Keratinocyte (primary cell): ENCODE measurements around the gene PCCA. TPM values are rescaled to one million over a fixed set of nuclear protein-coding genes. Genes with fewer than 3 reads are reported as not detected.

Source experiments
- DNase-seq: peaks from one replicate; pipeline ENCODE4 v3.0.0-alpha.2; 2011; ENCODE audit warnings: low read depth, missing footprints, low spot score
- FAIRE-seq: peaks from 2 replicates; lab custom pipeline; 2011; peaks lifted over from hg19 to GRCh38; lab: Jason Lieb, UNC
- H2AFZ ChIP-seq: 2 replicates; pipeline ENCODE4 v1.6.0; 2012; ENCODE audit warnings: low read length, control low read depth, inconsistent platforms; ENCODE audit not compliant: control insufficient read depth
- H3K27ac ChIP-seq: 2 replicates; pipeline ENCODE4 v1.5.1; 2011; ENCODE audit warnings: low read length; ENCODE audit not compliant: control insufficient read depth, insufficient read depth
- H3K27me3 ChIP-seq: 3 replicates; pipeline ENCODE4 v1.6.0; 2011; ENCODE audit warnings: low read length; ENCODE audit not compliant: control insufficient read depth, insufficient read depth; ENCODE audit errors: extremely low read depth
- H3K36me3 ChIP-seq, 2 experiments: 2 replicates in 1 of 2; 3 replicates in 1 of 2; pipeline ENCODE4 v1.5.1; 2011; ENCODE audit warnings: low read length in 2 of 2, mild to moderate bottlenecking in 1 of 2; ENCODE audit not compliant: control insufficient read depth in 2 of 2, insufficient read depth in 2 of 2; ENCODE audit errors: extremely low read depth in 1 of 2
- H3K4me1 ChIP-seq: 3 replicates; pipeline ENCODE4 v1.5.1; 2011; ENCODE audit warnings: low read length; ENCODE audit not compliant: control insufficient read depth, insufficient read depth; ENCODE audit errors: extremely low read depth
- H3K4me2 ChIP-seq: 3 replicates; pipeline ENCODE4 v1.6.0; 2011; ENCODE audit warnings: low read depth, low read length; ENCODE audit not compliant: control insufficient read depth, insufficient read depth; ENCODE audit errors: extremely low read depth
- H3K4me3 ChIP-seq, 3 experiments: fragments of 200-600 bp in 1 of 3; sonication (generic) in 1 of 3; 2 replicates in 2 of 3; 3 replicates in 1 of 3; pipeline ENCODE4 v1.5.1; 2011 to 2016; ENCODE audit warnings: low read length in 3 of 3, mild to moderate bottlenecking in 3 of 3, control low read depth in 2 of 3, inconsistent platforms in 1 of 3, low read depth in 1 of 3, mixed read lengths in 1 of 3, mixed run types in 1 of 3, moderate library complexity in 1 of 3; ENCODE audit not compliant: control insufficient read depth in 2 of 3, insufficient read depth in 2 of 3; ENCODE audit errors: extremely low read depth in 1 of 3
- H3K79me2 ChIP-seq: 2 replicates; pipeline ENCODE4 v1.6.0; 2012; ENCODE audit warnings: low read length; ENCODE audit not compliant: control insufficient read depth, insufficient read depth
- H3K9ac ChIP-seq: 3 replicates; pipeline ENCODE4 v1.6.0; 2011; ENCODE audit warnings: low read length; ENCODE audit not compliant: control insufficient read depth, insufficient read depth; ENCODE audit errors: extremely low read depth
- H3K9me1 ChIP-seq: 3 replicates; pipeline ENCODE4 v1.6.0; 2011; ENCODE audit warnings: low read length; ENCODE audit not compliant: control insufficient read depth, insufficient read depth; ENCODE audit errors: extremely low read depth
- H3K9me3 ChIP-seq: 2 replicates; pipeline ENCODE4 v1.5.1; 2012; ENCODE audit warnings: low read depth, low read length; ENCODE audit not compliant: control insufficient read depth
- H4K20me1 ChIP-seq: 3 replicates; pipeline ENCODE4 v1.6.0; 2011; ENCODE audit warnings: low read length; ENCODE audit not compliant: control insufficient read depth, insufficient read depth; ENCODE audit errors: extremely low read depth
- CTCF ChIP-seq, 3 experiments: IDR thresholded peaks in 1 of 3; conservative IDR thresholded peaks in 1 of 3; optimal IDR thresholded peaks in 1 of 3; 2 replicates in 2 of 3; 3 replicates in 1 of 3; pipeline versions ENCODE3 to v1.5.1; 2011; ENCODE audit warnings: low read length in 3 of 3, mild to moderate bottlenecking in 3 of 3, moderate library complexity in 2 of 3, control low read depth in 1 of 3, inconsistent platforms in 1 of 3; ENCODE audit not compliant: insufficient read depth in 2 of 3; ENCODE audit errors: extremely low read depth in 1 of 3
- EZH2 ChIP-seq: IDR thresholded peaks from one replicate; pipeline ENCODE4 v1.6.1; 2012; ENCODE audit warnings: inconsistent platforms, mild to moderate bottlenecking, low read length, moderate library complexity
- dilution Hi-C: fragments of 300-500 bp; cut with MboI; formaldehyde crosslinking; loops from one replicate; pipeline ENCODE4 v1.7.0; 2020; ENCODE audit warnings: low sequenced_read_pairs; ENCODE audit not compliant: extremely low pct_ligation_motif_present
- polyA plus RNA-seq, 5 experiments: library from polyadenylated mRNA; depleted of rRNA in 3 of 5; stranded (reverse) in 3 of 5; stranded (forward) in 1 of 5; unstranded in 1 of 5; fragments of >200 nt; gene quantifications; 1 replicate in 1 of 5; 2 replicates in 3 of 5; 3 replicates in 1 of 5; pipeline versions ENCODE4 v1.2.1 to v1.2.3, GENCODE V29; 2011 to 2012; ENCODE audit warnings: missing spikeins in 2 of 5, low read depth in 1 of 5, low replicate concordance in 1 of 5

The PCCA gene
- polyA plus RNA-seq, 1 donor (not counting 4 experiments of a cell fraction or from before 2014, with no cell fraction given): 8.1 TPM

- Histone ChIP-seq H3K9ac (no peak overlapping the region), H3K4me2 (no peak overlapping the region), H3K9me1 (no peaks in the 10 kb centered on the region), H3K4me3 (no peak overlapping the region), H3K4me1 (peaks cover 10% of the 10 kb centered on the region), H2AFZ (no peak overlapping the region), H3K36me3 (no peaks in the 10 kb centered on the region), H3K27me3 (no peaks in the 10 kb centered on the region), H3K27ac (no peak overlapping the region), H4K20me1 (no peaks in the 10 kb centered on the region), H3K79me2 (no peaks in the 10 kb centered on the region), H3K9me3 (no peaks in the 10 kb centered on the region)
- FAIRE-seq (no peak), DNase-seq (no peak)
- TF ChIP-seq EZH2: no peak
- no peak for TF ChIP-seq CTCF (optimal IDR thresholded peaks at IDR 0.05 in 1 of 3, IDR thresholded peaks at IDR 0.05 in 1 of 3, conservative IDR thresholded peaks at IDR 0.05 in 1 of 3; ENCODE audit: extremely low read depth in 1 of 3, insufficient read depth in 2 of 3, low read length in 3 of 3)
- dilution Hi-C loops: no loop called here
Observed at GRCh38 chr13:100128373-100128772, 39.5 kb downstream of the PCCA start.

- H2AFZ ChIP-seq: no peak overlapping the region
- no peaks in the 10 kb centered on the region for H3K79me2 ChIP-seq
- no peaks in the 10 kb centered on the region for H3K27me3 ChIP-seq
- no peak overlapping the region for H3K27ac ChIP-seq
- no peak overlapping the region for H3K4me3 ChIP-seq
- FAIRE-seq: no peak
- no peaks in the 10 kb centered on the region for H3K36me3 ChIP-seq
- TF ChIP-seq EZH2: no peak
- H3K9ac ChIP-seq: no peak overlapping the region
- no peak overlapping the region for H3K4me2 ChIP-seq
- DNase-seq: no peak
- dilution Hi-C loops: no loop called here
- no peaks in the 10 kb centered on the region for H3K9me3 ChIP-seq
- no peaks in the 10 kb centered on the region for H3K9me1 ChIP-seq
- no peaks in the 10 kb centered on the region for H4K20me1 ChIP-seq
- peaks cover 10% of the 10 kb centered on the region for H3K4me1 ChIP-seq
Observed at GRCh38 chr13:100128838-100129237, 39.9 kb downstream of the PCCA start.

- Histone ChIP-seq H3K4me1 (peaks cover 4% of the 10 kb centered on the region), H3K9ac (no peak overlapping the region), H3K27me3 (no peaks in the 10 kb centered on the region), H3K9me3 (no peaks in the 10 kb centered on the region), H3K79me2 (no peaks in the 10 kb centered on the region), H2AFZ (no peak overlapping the region), H3K4me3 (no peak overlapping the region), H3K9me1 (no peaks in the 10 kb centered on the region), H3K27ac (no peak overlapping the region), H3K36me3 (no peaks in the 10 kb centered on the region), H4K20me1 (no peaks in the 10 kb centered on the region), H3K4me2 (no peak overlapping the region)
- no peak for FAIRE-seq
- no peak for DNase-seq
- dilution Hi-C loops: no loop called here
- TF ChIP-seq CTCF (optimal IDR thresholded peaks at IDR 0.05 in 1 of 3, IDR thresholded peaks at IDR 0.05 in 1 of 3, conservative IDR thresholded peaks at IDR 0.05 in 1 of 3; ENCODE audit: extremely low read depth in 1 of 3, insufficient read depth in 2 of 3, low read length in 3 of 3): no peak
- no peak for TF ChIP-seq EZH2
Observed at GRCh38 chr13:100129605-100130004, 40.7 kb downstream of the PCCA start.
